CD4-positive, alpha-beta T cell (primary cell): ENCODE data around the gene VSTM2L. TPM values are rescaled to one million over a fixed set of nuclear protein-coding genes. Genes with fewer than 3 reads are reported as not detected.

Experiments
- ATAC-seq: fragments of 200-7000 bp; cut with Tn5 transposase; one replicate; pipeline ENCODE4 v1.10.0; 2022; ENCODE audit warnings: mild to moderate bottlenecking; ENCODE audit not compliant: poor library complexity
- CTCF ChIA-PET: fragments of 350-600 bp; sonication (Branson Sonifier 250); formaldehyde crosslinking; loops from one replicate; lab custom pipeline; 2021; ENCODE audit warnings: antibody characterized with exemption, inconsistent platforms; lab: Charles Lee
- POLR2A ChIA-PET: fragments of 350-600 bp; sonication (Branson Sonifier 250); formaldehyde crosslinking; loops from one replicate; lab custom pipeline; 2021; ENCODE audit warnings: antibody characterized with exemption, inconsistent platforms; lab: Charles Lee
- DNase-seq, 14 experiments: peaks; one replicate each; pipeline ENCODE4 v3.0.0-alpha.2; 2013 to 2020; ENCODE audit warnings: mixed read lengths in 2 of 14
- H3K27ac ChIP-seq, 2 donors: one replicate each; pipeline versions ENCODE4 v1.5.1 to v1.7.0; 2013; ENCODE audit warnings: low read length in 2 of 2, low read depth in 1 of 2, mild to moderate bottlenecking in 1 of 2
- H3K27me3 ChIP-seq, 2 experiments: 1 replicate in 1 of 2; 2 replicates in 1 of 2; pipeline versions ENCODE4 v1.6.1 to v1.7.0; 2013; ENCODE audit warnings: low read length in 2 of 2, control low read depth in 1 of 2, mild to moderate bottlenecking in 1 of 2, moderate library complexity in 1 of 2; ENCODE audit not compliant: insufficient read depth in 2 of 2, control insufficient read depth in 1 of 2
- H3K36me3 ChIP-seq: one replicate; pipeline ENCODE4 v1.6.1; 2013; ENCODE audit warnings: low read length, control low read depth; ENCODE audit not compliant: insufficient read depth
- H3K4me1 ChIP-seq: one replicate; pipeline ENCODE4 v1.6.1; 2013; ENCODE audit warnings: low read length, control low read depth; ENCODE audit not compliant: insufficient read depth
- H3K4me3 ChIP-seq: one replicate; pipeline ENCODE4 v1.5.1; 2013; ENCODE audit warnings: mild to moderate bottlenecking, low read length, moderate library complexity
- H3K9me3 ChIP-seq, 2 experiments: 1 replicate in 1 of 2; 2 replicates in 1 of 2; pipeline versions ENCODE4 v1.6.1 to v1.7.0; 2013; ENCODE audit warnings: low read length in 2 of 2, mild to moderate bottlenecking in 2 of 2, control low read depth in 1 of 2, moderate library complexity in 1 of 2; ENCODE audit not compliant: control insufficient read depth in 1 of 2, insufficient read depth in 1 of 2
- H3K27ac Mint-ChIP-seq: one replicate; pipeline ENCODE4 v1.8.0; 2020; ENCODE audit warnings: mixed read lengths
- H3K27me3 Mint-ChIP-seq: one replicate; pipeline ENCODE4 v1.8.0; 2021; ENCODE audit warnings: mixed read lengths
- H3K36me3 Mint-ChIP-seq: one replicate; pipeline ENCODE4 v1.8.0; 2021; ENCODE audit warnings: low read depth, mixed read lengths
- H3K4me1 Mint-ChIP-seq: one replicate; pipeline ENCODE4 v1.8.0; 2021; ENCODE audit warnings: low read depth, mixed read lengths
- H3K4me3 Mint-ChIP-seq: one replicate; pipeline ENCODE4 v1.8.0; 2020; ENCODE audit warnings: mild to moderate bottlenecking, mixed read lengths
- H3K9me3 Mint-ChIP-seq: one replicate; pipeline ENCODE4 v1.8.0; 2020; ENCODE audit warnings: mixed read lengths
- intact Hi-C, 2 experiments: fragments of 100-400 bp; cut with DNase I in 1 of 2; cut with micrococcal nuclease in 1 of 2; formaldehyde crosslinking; loops; one replicate each; pipeline versions ENCODE4 v1.15.1 to v1.9.0; 2023 to 2025; cut with DNase I, micrococcal nuclease
- total RNA-seq, 174 experiments: library from RNA in 2 of 174; stranded (reverse) in 2 of 174; gene quantifications; one replicate each; pipeline ENCODE4 v1.2.3 and lab custom pipeline; 2021 to 2026
- TF ChIP-seq, protein P1 (sequence below): fragments of 200-600 bp; IDR thresholded peaks from one replicate; pipeline ENCODE4 v1.8.0; 2022; ENCODE audit warnings: antibody characterized with exemption, mild to moderate bottlenecking

Gene VSTM2L
- total RNA-seq, 2 experiments from 2014 or later: not detected

DNA sequence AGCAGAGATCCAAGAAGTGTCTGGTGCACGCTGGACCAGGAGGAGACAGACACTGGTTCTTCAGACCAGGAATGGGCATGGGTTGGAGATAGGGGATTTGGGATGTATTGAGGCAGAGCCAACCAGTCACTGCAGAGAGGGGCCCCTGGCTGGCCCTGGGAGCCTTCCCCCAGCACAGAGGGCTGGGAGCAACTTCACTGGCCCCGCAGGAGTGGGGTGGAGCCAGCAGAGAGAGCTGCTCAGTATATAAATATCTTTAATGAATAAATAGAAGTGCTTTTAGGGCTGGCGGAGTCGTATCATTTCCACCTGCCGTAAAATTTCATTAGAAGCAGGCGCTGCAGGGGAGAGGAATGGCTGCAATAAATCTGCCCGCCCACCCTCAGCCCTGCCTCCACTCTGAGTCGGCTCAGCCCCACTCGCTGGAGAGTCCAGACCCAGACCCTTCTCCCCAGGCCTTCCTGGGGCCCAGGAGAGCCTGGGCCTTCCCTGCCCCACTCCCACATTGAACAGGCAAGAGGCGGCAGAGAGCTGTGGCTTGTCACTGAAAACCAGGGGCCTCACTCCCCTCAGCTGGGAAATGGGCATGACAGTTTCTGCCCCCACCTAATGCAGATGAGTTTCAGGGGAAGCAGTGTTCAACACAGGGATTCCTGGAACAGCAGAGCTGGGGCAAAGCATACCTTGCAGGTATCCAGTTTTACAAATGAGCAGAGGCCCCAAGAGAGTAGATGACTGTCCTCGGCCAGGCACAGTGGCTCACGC is 23.9 kb upstream of the VSTM2L start:
- Mint-ChIP-seq H3K27ac (no peak overlapping the region), H3K4me3 (no peak overlapping the region), H3K9me3 (no peaks in the 10 kb centered on the region), H3K27me3 (no peaks in the 10 kb centered on the region), H3K36me3 (peaks cover 4% of the 10 kb centered on the region), H3K4me1 (no peaks in the 10 kb centered on the region)
- DNase-seq: no peak
- ATAC-seq: no peak
- TF ChIP-seq, protein P1, sequence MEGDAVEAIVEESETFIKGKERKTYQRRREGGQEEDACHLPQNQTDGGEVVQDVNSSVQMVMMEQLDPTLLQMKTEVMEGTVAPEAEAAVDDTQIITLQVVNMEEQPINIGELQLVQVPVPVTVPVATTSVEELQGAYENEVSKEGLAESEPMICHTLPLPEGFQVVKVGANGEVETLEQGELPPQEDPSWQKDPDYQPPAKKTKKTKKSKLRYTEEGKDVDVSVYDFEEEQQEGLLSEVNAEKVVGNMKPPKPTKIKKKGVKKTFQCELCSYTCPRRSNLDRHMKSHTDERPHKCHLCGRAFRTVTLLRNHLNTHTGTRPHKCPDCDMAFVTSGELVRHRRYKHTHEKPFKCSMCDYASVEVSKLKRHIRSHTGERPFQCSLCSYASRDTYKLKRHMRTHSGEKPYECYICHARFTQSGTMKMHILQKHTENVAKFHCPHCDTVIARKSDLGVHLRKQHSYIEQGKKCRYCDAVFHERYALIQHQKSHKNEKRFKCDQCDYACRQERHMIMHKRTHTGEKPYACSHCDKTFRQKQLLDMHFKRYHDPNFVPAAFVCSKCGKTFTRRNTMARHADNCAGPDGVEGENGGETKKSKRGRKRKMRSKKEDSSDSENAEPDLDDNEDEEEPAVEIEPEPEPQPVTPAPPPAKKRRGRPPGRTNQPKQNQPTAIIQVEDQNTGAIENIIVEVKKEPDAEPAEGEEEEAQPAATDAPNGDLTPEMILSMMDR: no peak
- Histone ChIP-seq H3K4me1 (no peaks in the 10 kb centered on the region), H3K36me3 (peaks cover 1% of the 10 kb centered on the region), H3K4me3 (no peak overlapping the region), H3K9me3 (no peaks in the 10 kb centered on the region), H3K27ac (no peak overlapping the region), H3K27me3 (no peaks in the 10 kb centered on the region)
- ChIA-PET CTCF (no interaction called here), POLR2A (no interaction called here)
- intact Hi-C loops: no loop called here

DNA sequence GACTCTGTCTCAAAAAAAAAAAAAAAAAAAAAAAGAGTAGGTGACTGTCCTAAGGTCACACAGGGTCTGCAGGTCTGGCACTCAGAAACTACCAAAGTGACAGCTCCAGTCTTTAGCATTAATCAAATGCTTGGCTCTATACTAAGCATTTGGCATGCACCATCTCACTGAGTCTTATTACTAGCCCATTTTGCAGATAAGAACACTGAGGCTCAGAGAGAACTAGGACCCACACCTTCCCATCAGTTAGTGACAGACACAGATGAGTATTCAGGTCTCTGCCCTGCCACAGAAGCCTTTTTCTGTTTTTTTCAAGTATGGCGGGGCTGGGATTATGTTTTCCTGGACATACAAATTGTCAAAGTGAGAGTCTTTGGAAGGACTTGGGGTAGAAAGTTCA is 23.1 kb upstream of the VSTM2L start:
- H3K4me1 Mint-ChIP-seq: no peaks in the 10 kb centered on the region
- ATAC-seq (no peak), DNase-seq (no peak)
- H3K27ac ChIP-seq: no peak overlapping the region
- H3K4me3 ChIP-seq: no peak overlapping the region
- H3K27ac Mint-ChIP-seq: no peak overlapping the region
- H3K36me3 Mint-ChIP-seq: no peaks in the 10 kb centered on the region
- H3K9me3 ChIP-seq: no peaks in the 10 kb centered on the region
- H3K27me3 ChIP-seq: no peaks in the 10 kb centered on the region
- TF ChIP-seq, protein P1: no peak
- ChIA-PET POLR2A (no interaction called here), CTCF (no interaction called here)
- H3K27me3 Mint-ChIP-seq: no peaks in the 10 kb centered on the region
- intact Hi-C loops: no loop called here
- H3K4me3 Mint-ChIP-seq: no peak overlapping the region
- no peaks in the 10 kb centered on the region for H3K36me3 ChIP-seq
- H3K4me1 ChIP-seq: no peaks in the 10 kb centered on the region
- H3K9me3 Mint-ChIP-seq: no peaks in the 10 kb centered on the region

DNA sequence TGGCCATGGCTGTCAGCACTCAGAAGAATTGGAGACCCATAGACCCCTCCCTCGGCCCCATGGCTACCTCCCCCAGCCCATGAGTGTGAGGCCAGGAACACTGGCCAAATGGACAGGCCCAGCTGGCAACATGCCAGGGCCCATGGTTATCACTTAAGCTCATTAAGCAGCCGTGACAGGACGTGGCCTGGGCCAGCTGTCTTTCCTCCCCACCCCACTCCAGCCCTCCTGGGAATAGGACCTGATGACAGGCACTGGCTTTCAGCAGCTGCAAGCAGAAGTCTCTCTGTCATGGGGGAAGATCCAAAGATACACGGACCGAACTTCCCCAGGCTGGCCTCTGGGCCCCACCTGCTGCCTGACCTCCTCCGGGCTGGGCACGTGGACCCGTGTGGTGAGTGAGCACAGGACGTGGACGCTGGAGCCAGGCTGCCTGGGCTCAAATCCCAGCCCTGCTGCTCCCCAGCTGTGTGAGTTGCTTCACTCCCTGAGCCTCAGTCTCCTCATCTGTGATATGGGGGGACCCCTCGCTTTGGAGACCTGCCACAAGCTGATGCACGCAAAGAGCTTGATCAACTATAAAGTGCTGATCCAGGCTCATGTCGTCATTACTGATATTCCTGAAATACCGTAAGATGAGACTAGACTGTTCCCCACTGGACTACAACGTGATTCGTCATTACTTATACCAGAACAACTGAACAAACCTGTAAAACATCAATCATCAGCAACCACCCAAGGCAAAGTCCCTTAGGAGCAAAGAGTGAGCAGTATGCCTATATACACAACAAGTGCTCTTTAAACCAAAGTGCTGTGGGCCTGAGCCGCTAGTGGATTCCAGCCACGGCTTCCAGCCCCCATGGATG is 22.0 kb upstream of the VSTM2L start:
- Mint-ChIP-seq H3K36me3 (no peaks in the 10 kb centered on the region), H3K27me3 (no peaks in the 10 kb centered on the region), H3K9me3 (no peaks in the 10 kb centered on the region), H3K4me3 (no peak overlapping the region), H3K4me1 (no peaks in the 10 kb centered on the region), H3K27ac (no peak overlapping the region)
- Histone ChIP-seq H3K4me3 (no peak overlapping the region), H3K9me3 (no peaks in the 10 kb centered on the region), H3K4me1 (no peaks in the 10 kb centered on the region), H3K36me3 (no peaks in the 10 kb centered on the region), H3K27me3 (no peaks in the 10 kb centered on the region), H3K27ac (no peak overlapping the region)
- DNase-seq: no peak
- no peak for ATAC-seq
- intact Hi-C loops: no loop called here
- POLR2A ChIA-PET: no interaction called here
- CTCF ChIA-PET: no interaction called here
- TF ChIP-seq, protein P1: no peak
